AG10803 (cell line): ENCODE measurements around the gene ATF5.

ENCODE experiments used
- DNase-seq: peaks from one replicate; pipeline ENCODE4 v3.0.0; 2010; ENCODE audit warnings: low read depth
- H3K4me3 ChIP-seq: 2 replicates; pipeline ENCODE4 v1.5.1; 2011; ENCODE audit warnings: mild to moderate bottlenecking, low read length, control low read depth
- TF ChIP-seq, protein P1 (sequence below): conservative IDR thresholded peaks from 2 replicates; pipeline ENCODE4 v1.5.1; 2011; ENCODE audit warnings: mild to moderate bottlenecking, low read length, control low read depth, inconsistent platforms

Gene ATF5, protein sequence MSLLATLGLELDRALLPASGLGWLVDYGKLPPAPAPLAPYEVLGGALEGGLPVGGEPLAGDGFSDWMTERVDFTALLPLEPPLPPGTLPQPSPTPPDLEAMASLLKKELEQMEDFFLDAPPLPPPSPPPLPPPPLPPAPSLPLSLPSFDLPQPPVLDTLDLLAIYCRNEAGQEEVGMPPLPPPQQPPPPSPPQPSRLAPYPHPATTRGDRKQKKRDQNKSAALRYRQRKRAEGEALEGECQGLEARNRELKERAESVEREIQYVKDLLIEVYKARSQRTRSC

DNA sequence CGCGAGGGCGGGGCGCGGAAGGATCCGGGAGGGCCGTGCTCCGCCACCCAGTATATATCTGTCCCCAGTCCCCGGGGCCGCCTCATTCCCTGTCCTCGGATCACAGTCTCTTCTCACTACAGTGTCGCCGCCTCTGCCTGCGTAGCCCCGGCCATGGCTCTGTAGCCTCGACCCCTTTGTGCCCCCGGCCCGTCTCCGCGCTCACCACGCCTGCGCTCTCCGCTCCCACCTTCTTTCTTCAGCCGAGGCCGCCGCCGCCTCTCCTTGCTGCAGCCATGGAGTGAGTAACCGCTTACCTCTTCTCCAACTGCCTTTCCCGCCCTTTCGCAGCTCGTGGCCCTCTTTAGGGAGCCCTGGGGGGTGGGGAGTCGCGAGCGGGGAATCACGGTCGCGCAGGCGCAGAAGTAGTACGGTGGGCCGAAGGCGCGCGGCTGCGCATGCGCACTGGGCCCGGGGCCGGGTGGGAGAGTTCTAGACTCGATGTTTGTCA lies at the start of gene ATF5, which contains the start of gene NUP62:
TSS of gene ATF5 (plus strand) at position 85 of the 490 bp plus-strand sequence. CDS start 1,646 bp downstream, outside the sequence.
TSS of gene NUP62 (minus strand) at position 384 of the 490 bp plus-strand sequence. CDS start 19,697 bp downstream, outside the sequence.
- H3K4me3 ChIP-seq: peak within 1 kb of the TSS; percentile 92
- peak; percentile 72 for DNase-seq
- TF ChIP-seq, protein P1, sequence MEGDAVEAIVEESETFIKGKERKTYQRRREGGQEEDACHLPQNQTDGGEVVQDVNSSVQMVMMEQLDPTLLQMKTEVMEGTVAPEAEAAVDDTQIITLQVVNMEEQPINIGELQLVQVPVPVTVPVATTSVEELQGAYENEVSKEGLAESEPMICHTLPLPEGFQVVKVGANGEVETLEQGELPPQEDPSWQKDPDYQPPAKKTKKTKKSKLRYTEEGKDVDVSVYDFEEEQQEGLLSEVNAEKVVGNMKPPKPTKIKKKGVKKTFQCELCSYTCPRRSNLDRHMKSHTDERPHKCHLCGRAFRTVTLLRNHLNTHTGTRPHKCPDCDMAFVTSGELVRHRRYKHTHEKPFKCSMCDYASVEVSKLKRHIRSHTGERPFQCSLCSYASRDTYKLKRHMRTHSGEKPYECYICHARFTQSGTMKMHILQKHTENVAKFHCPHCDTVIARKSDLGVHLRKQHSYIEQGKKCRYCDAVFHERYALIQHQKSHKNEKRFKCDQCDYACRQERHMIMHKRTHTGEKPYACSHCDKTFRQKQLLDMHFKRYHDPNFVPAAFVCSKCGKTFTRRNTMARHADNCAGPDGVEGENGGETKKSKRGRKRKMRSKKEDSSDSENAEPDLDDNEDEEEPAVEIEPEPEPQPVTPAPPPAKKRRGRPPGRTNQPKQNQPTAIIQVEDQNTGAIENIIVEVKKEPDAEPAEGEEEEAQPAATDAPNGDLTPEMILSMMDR: no peak

DNA sequence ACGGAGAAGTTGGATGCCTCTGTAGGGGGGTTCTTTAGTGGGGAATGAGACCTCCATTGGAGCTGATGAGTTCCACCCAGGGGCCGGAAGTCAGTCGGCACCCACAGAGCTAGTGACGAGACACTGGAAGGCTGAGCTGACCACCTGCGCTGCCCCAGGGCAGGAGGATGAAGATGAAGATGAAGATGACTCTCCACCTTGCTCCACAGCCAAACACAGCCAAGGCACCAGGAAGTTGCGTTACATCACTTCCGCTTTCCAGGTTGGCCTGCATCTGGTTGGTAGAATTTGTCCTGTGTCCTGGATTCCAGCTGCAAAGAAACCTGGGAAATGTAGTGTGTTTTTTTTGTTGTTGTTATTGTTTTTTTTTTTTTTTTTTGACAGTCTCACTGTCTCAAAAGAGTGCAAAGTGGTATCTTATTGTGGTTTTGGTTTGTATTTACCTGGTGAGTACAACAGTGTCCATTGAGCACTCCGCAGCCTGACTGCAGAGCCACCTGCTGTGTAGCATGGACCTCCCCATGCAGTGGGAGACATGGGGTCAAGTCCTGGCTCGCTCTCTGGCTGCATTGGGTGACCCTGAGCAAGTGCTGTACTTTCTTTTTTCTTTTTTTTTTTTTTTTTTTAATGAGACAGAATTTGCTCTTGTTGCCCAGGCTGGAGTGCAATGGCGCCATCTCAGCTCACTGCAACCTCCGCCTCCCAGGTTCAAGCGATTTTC lies 49.6 kb upstream of the ATF5 start:
- TF ChIP-seq, protein P1: no peak
- DNase-seq: no peak
- H3K4me3 ChIP-seq: no peak overlapping the region

DNA sequence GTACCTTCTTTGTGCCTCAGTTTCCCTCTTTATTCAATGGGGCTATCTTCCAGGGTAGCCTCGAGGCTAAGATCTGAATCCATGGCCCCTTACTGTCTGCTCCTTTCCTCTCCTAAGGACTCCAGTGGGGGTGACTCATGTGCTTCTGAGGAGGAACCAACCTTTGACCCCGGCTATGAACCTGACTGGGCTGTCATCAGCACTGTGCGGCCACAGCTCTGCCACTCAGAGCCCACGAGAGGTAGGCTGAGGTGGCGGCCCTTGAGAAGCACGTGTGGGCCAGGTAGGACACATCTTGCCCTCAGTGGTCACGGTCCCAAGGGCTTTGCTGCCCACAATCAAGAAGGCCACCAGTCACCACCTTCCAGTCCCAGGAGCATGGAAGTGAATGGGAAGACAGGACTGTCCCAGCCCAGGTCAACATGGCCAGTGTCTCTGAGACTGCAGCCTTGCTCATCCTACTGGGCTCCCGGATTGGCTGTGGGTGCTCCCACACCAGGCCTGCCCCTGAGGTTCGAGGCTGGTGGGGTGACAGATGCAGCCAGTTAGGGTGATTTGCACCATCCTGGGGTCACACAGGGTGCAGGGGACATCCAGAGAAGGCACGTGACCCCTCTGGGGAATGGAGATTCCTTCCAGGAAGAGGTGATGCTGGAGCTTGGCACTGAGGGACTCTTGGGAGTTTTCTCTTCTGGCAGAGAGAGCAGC lies 48.7 kb upstream of the ATF5 start:
- TF ChIP-seq, protein P1: no peak
- H3K4me3 ChIP-seq: no peak overlapping the region
- no peak for DNase-seq

DNA sequence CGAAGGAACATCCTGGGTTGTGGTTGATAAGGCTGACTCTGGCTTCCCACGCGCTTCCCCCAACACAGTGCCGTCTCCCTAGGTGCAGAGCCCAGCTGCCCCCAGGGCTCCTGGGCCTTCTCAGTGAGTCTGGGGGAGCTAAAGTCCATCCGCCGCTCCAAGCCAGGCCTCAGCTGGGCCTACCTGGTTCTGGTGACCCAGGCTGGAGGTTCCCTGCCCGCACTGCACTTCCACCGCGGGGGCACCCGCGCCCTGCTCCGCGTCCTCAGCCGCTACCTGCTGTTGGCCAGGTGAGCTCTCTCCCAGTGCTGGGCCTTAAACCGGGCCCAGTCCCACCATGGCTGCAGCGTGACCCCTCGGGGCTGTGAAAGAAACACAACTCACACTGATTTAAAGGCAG lies 47.8 kb upstream of the ATF5 start:
- no peak for DNase-seq
- TF ChIP-seq, protein P1: no peak
- no peak overlapping the region for H3K4me3 ChIP-seq

DNA sequence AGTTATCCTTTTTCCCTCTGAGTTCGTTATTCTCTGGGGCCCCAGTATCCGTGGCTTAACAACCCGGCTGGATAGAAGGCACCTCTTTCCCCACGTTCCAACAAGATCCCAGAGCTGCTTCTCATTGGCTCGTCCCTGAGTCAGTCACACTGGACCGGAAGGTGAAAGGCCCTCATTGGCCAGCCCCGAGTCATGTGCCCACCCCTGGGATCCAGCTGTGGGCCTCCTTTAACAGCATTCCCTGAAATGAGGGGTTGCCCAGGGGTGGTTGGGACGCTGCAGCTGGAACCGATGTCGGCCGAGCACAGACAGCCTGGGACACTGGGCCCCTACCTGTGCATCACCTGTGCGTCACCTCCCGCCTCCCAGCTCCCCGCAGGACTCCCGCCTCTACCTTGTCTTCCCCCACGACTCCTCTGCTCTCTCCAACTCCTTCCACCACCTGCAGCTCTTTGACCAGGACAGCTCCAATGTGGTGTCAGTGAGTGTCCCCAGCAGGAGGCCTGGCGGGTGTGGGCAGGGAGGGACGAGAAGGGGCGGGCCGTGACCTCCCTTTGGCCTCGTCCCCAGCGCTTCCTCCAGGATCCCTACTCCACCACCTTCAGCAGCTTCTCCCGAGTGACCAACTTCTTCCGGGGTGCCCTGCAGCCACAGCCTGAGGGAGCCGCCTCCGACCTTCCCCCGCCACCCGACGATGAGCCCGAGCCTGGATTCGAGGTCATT lies 47.2 kb upstream of the ATF5 start:
- no peak overlapping the region for H3K4me3 ChIP-seq
- TF ChIP-seq, protein P1: no peak
- DNase-seq: no peak

DNA sequence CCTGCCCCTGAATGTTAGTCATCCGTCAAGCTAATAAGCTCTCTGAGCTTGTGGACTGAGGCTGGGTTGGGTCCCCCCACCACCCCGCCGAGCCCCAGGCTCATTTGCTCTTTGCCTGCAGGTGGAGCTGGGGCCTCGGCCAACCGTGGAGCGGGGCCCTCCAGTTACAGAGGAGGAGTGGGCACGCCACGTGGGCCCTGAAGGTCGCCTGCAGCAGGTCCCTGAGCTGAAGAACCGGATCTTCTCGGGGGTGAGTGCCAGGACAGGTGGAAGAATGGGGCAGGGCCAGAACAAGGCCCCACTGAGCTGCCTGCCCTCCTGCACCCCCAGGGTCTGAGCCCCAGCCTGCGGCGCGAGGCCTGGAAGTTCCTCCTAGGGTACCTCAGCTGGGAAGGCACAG lies 46.4 kb upstream of the ATF5 start:
- H3K4me3 ChIP-seq: no peak overlapping the region
- DNase-seq: no peak
- TF ChIP-seq, protein P1: no peak
